GM19463 (cell line): Measurements from ENCODE around the gene MICA.
"Not testable (repeated sequence)": the region's sequence is repeated elsewhere in the genome, so short reads cannot be mapped to it uniquely, and the experiment has no call there.

Experiments used
- ATAC-seq: cut with Tn5 transposase; IDR thresholded peaks from one replicate; pipeline ENCODE4 v1.9.1; 2021; ENCODE audit warnings: mild to moderate bottlenecking, moderate library complexity; ENCODE audit not compliant: unreplicated experiment

The MICA gene

DNA sequence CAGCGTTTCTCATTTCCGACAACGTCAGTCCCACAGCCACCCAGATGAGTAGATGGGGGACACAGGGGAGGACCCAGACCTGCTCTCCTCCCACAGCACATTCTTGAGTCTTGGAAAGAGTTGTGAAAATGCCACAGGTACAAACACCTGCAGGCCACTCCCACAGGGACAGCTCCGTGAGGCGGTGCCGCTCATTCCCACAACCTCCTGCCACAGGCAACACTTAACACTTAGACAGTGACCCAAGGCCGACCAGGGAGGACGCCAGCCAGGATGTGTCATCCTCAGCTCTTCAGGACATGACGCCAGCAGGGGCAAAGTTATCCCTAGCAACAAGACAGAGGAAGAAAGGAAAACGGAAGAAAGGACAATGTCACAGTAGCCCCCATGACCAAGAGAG, 23.5 kb upstream of the MICA start:
- ATAC-seq: no peak

DNA sequence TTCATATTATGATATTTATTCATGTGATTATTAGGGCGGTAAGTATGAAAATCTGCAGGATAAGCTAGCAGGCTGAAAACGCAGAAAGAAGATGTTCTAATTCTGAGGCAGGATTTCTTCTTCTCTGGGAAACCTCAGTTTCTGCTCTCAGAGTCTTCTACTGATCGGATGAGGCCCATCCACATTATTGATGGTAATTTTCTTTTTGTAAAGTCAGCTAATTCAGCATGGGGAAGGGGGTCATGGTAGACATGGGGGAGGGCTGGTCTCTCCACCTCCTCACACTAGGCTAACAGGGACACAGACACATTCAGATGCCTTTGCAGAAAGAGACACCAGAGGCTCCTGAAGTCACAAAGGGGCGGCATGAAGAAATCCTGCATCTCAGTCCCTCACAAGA, 21.7 kb upstream of the MICA start:
- no peak for ATAC-seq

GRCh38 chr6:31383149-31383548, 20.2 kb upstream of the MICA start:
- ATAC-seq: no peak

- no peak for ATAC-seq
These were observed 18.4 kb upstream of the MICA start for GRCh38 chr6:31385041-31385440.

- no peak for ATAC-seq
These were observed 17.3 kb upstream of the MICA start for GRCh38 chr6:31386099-31386498.

- no peak for ATAC-seq
These were observed 16.4 kb upstream of the MICA start for GRCh38 chr6:31386977-31387376.

- ATAC-seq: not testable (repeated sequence)
These were observed 14.2 kb upstream of the MICA start for GRCh38 chr6:31388916-31389801.

GRCh38 chr6:31389802-31390132, 13.6 kb upstream of the MICA start:
- not testable (repeated sequence) for ATAC-seq

- ATAC-seq: no peak
These were observed 9.5 kb upstream of the MICA start for GRCh38 chr6:31393932-31394331.

DNA sequence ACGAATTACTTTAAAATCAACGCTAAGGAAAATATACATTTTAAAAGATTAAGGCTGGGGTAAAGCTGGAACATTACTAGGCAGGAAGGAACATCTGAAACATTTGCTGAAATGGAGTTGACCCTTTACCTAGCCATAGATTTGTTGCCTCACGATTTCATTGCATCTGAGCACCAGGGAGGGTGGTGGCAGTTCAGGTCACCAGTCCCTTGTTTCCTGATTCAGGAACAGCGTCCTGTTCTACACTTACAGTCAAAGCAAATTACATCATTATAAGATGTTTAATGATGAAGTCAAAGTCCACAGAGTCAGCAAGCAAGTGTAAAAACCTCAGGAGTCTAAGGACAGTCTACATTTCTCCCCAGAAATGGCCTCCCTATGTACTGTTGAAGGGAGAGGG, 9.0 kb upstream of the MICA start:
- no peak for ATAC-seq

DNA sequence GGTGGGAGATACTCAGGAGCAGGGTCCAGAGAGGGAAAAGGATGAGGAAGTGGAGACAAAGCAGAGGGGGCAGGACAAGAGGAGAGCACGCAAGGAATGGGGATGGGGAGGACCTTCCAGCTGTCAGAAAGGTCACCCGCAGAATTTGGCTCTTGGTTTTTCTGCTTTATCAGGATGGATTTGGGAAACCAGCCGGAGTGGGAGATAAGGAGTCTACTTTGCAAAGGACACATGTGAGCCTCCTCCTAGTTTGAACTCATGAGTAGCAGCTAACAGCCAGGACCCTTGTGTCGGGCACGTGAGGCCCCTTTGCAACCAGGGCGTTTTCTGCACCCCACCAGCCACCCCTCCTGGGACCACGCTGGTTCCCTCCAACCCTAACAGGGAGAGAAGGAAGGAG, 7.6 kb upstream of the MICA start:
- ATAC-seq: no peak

DNA sequence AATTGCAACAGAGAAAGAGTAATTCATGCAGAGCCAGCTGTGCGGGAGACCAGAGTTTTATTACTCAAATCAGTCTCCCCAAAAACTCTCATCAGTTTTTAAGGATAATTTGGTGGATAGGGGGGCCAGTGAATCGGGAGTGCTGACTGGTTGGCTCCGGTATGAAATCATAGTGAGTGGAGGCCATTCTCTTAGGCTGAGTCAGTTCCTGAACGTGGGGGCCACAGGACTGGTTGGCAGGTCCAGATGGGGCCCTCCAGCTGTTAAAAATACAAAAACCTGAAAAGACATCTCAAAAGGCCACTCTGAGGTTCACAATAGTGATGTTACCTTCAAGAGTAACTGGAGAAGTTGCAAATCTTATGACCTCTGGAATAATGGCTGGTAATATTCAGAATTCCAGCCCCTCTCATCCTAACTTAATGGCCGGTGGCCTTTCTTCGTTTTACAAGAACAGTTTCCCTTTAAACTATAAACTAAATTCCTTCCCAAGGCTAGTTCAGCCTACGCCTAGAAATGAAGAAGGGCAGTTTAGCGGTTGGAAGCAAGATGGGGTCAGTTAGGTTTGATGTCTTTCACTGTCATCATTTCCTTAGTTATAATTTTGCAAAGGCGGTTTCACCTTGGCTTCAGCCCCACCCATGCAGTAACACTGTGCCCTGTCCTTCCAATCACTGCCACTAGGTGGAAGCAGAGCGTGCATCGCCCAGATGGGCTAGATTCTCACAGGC, 6.8 kb upstream of the MICA start:
- ATAC-seq: no peak

DNA sequence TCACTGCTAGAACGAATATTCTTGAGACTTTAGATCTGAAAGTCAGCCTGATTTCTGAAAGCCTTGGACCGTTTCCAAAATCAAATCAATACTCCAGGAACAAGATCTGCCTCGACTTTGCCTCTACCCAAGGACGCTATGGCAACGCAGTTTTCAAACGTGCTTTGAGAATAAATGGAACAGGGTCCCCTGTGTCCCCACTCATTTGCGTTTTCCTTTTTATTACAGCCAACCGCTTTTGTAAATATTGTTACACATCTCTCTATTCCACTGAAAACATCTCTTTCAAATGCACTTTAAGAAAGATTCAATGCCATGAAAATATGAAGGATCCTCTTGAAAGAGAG, 6.3 kb upstream of the MICA start:
- not testable (repeated sequence) for ATAC-seq

DNA sequence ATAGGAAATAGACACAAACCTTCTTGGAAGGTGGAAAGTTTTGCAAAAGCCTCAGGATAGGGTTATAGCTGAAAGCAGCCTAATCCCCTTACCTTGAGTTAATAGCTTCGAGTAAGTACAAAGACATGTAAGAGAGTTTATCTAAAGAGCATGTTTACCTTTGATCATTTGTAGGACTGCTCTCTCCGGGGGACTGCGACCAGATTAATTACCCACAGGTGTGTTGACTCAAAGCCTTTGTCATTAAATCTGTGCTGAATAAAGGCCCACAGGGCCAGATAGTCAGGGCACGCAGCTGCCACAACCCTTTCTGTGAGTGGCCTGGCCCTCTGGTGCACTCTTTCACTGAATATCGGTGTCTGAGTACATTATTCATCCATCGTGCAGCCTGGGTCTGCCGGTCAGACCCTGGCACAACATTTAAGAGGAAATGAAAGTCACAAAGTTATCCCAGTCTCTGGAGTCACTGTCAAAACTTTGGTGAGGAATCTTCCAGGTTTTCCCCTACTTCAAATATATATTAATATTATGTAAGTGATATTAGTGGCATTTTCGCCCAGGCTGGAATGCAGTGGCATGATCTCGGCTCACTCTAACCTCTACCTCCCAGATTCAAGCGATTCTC, 5.4 kb upstream of the MICA start:
- ATAC-seq: no peak

GRCh38 chr6:31399589-31400466, 3.6 kb upstream of the MICA start:
- ATAC-seq: no peak

- peak; percentile 40 for ATAC-seq
These were observed 2.7 kb upstream of the MICA start for GRCh38 chr6:31400467-31401289.

GRCh38 chr6:31401403-31401802, 2.0 kb upstream of the MICA start:
- no peak for ATAC-seq

- ATAC-seq: no peak
These were observed 792 bp upstream of the MICA start for GRCh38 chr6:31402324-31403282.

- ATAC-seq: not testable (repeated sequence)
These were observed 618 bp downstream of the MICA start for GRCh38 chr6:31404061-31404364.
